HTERT RPE-1 (cell line): ENCODE results near the gene ABCC12.

Source experiments
- in situ Hi-C: fragments of 300-500 bp; cut with MboI; formaldehyde crosslinking; loops from 4 replicates; pipeline ENCODE4 v1.14.3; 2020; ENCODE audit warnings: low sequenced_read_pairs

The ABCC12 gene

DNA sequence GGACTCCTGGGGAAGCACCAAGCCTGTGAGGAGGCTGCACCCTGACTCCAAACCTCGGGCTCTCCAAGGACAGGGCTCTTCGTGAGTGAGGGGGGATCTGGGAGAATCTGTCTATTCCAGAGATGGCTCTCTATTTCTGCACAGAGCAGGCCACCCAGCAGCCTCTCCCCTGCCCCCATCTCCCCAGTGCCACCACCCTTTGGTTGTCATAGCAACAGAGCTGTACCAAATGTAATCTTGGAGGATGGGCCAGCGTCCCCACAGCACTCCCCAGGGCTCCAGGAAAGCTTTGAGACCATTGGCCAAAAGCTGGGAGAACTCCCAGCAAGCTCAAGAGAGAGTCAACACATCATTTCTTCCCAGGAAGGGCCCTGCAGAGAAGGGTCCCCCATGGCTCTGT is 49.3 kb downstream of the ABCC12 start:
- in situ Hi-C loops: no loop called here
